H9 (cell line): ENCODE data around the gene DEK. TPM values are rescaled to one million over a fixed set of nuclear protein-coding genes. Genes with fewer than 3 reads are reported as not detected.

ENCODE experiments used
- DNase-seq: peaks from one replicate; pipeline ENCODE4 v3.0.0-alpha.2; 2017
- H2AFZ ChIP-seq: one replicate; pipeline ENCODE4 v1.6.1; 2013; ENCODE audit warnings: mild to moderate bottlenecking, low read length, control low read depth, moderate library complexity
- H2AK5ac ChIP-seq: 2 replicates; pipeline ENCODE4 v1.6.1; 2013; ENCODE audit warnings: low read length, control low read depth, mixed read lengths; ENCODE audit not compliant: insufficient read length
- H2BK120ac ChIP-seq: one replicate; pipeline ENCODE4 v1.6.1; 2013; ENCODE audit warnings: low read depth, mild to moderate bottlenecking, low read length, control low read depth, inconsistent platforms; ENCODE audit not compliant: poor library complexity, severe bottlenecking
- H2BK12ac ChIP-seq: 2 replicates; pipeline ENCODE4 v1.6.1; 2013; ENCODE audit warnings: low read length, control low read depth, mixed read lengths, low read depth; ENCODE audit not compliant: insufficient read length
- H2BK15ac ChIP-seq: 2 replicates; pipeline ENCODE4 v1.6.1; 2013; ENCODE audit warnings: low read depth, low read length, control low read depth
- H2BK20ac ChIP-seq: one replicate; pipeline ENCODE4 v1.6.1; 2013; ENCODE audit warnings: low read depth, mild to moderate bottlenecking, low read length, control low read depth, inconsistent platforms; ENCODE audit not compliant: poor library complexity, severe bottlenecking
- H2BK5ac ChIP-seq: 2 replicates; pipeline ENCODE4 v1.6.1; 2013; ENCODE audit warnings: low read length, control low read depth, mixed read lengths; ENCODE audit not compliant: insufficient read length
- H3K14ac ChIP-seq: 2 replicates; pipeline ENCODE4 v1.6.1; 2013; ENCODE audit warnings: low read length, control low read depth; ENCODE audit not compliant: insufficient read depth
- H3K18ac ChIP-seq: 2 replicates; pipeline ENCODE4 v1.6.1; 2013; ENCODE audit warnings: low read depth, mild to moderate bottlenecking, mixed read lengths, low read length, control low read depth; ENCODE audit not compliant: insufficient read length
- H3K23ac ChIP-seq: 2 replicates; pipeline ENCODE4 v1.6.1; 2013; ENCODE audit warnings: low read length, control low read depth, mixed read lengths, low read depth; ENCODE audit not compliant: insufficient read length
- H3K23me2 ChIP-seq: 2 replicates; pipeline ENCODE4 v1.6.1; 2013; ENCODE audit warnings: low read depth, mild to moderate bottlenecking, mixed read lengths, low read length, control low read depth; ENCODE audit not compliant: insufficient read length, poor library complexity, severe bottlenecking
- H3K27ac ChIP-seq: 2 replicates; pipeline ENCODE4 v1.5.1; 2013; ENCODE audit warnings: low read length, control low read depth, mixed read lengths, low read depth; ENCODE audit not compliant: insufficient read length
- H3K27me3 ChIP-seq: 2 replicates; pipeline ENCODE4 v1.6.1; 2013; ENCODE audit warnings: low read length, control low read depth, inconsistent platforms; ENCODE audit not compliant: insufficient read depth
- H3K4ac ChIP-seq: 2 replicates; pipeline ENCODE4 v1.6.1; 2013; ENCODE audit warnings: low read depth, mild to moderate bottlenecking, control low read depth, inconsistent platforms, low read length, moderate library complexity
- H3K4me1 ChIP-seq: 2 replicates; pipeline ENCODE4 v1.6.1; 2013; ENCODE audit warnings: low read length, control low read depth, inconsistent platforms; ENCODE audit not compliant: insufficient read depth
- H3K4me2 ChIP-seq: 2 replicates; pipeline ENCODE4 v1.6.1; 2013; ENCODE audit warnings: low read length, control low read depth, mixed read lengths; ENCODE audit not compliant: insufficient read length, insufficient read depth
- H3K56ac ChIP-seq: 2 replicates; pipeline ENCODE4 v1.6.1; 2013; ENCODE audit warnings: low read depth, mild to moderate bottlenecking, mixed read lengths, low read length, control low read depth; ENCODE audit not compliant: insufficient read length
- H3K79me1 ChIP-seq: 2 replicates; pipeline ENCODE4 v1.6.1; 2013; ENCODE audit warnings: low read depth, mild to moderate bottlenecking, moderate library complexity, low read length, control low read depth, inconsistent platforms; ENCODE audit not compliant: insufficient read depth, poor library complexity, severe bottlenecking
- H3K79me2 ChIP-seq: 2 replicates; pipeline ENCODE4 v1.6.1; 2013; ENCODE audit warnings: low read length, control low read depth, inconsistent platforms; ENCODE audit not compliant: insufficient read depth
- H3K9ac ChIP-seq: 2 replicates; pipeline ENCODE4 v1.6.1; 2013; ENCODE audit warnings: low read length, control low read depth, mixed read lengths; ENCODE audit not compliant: insufficient read length; ENCODE audit errors: extremely low read depth
- H3K9me3 ChIP-seq: one replicate; pipeline ENCODE4 v1.6.1; 2013; ENCODE audit warnings: low read depth, low read length, inconsistent platforms; ENCODE audit not compliant: control insufficient read depth
- H3T11ph ChIP-seq: one replicate; pipeline ENCODE4 v1.6.1; 2013; ENCODE audit warnings: mild to moderate bottlenecking, low read length, control low read depth, inconsistent platforms
- H4K20me1 ChIP-seq: one replicate; pipeline ENCODE4 v1.6.1; 2013; ENCODE audit not compliant: control insufficient read depth, insufficient read length, insufficient read depth
- H4K5ac ChIP-seq: 2 replicates; pipeline ENCODE4 v1.6.1; 2013; ENCODE audit warnings: low read depth, mild to moderate bottlenecking, mixed read lengths, low read length, control low read depth; ENCODE audit not compliant: insufficient read length
- H4K8ac ChIP-seq: replicated peaks from 2 replicates; pipeline ENCODE4 v1.6.1; 2013; ENCODE audit warnings: low read length, control low read depth, mixed read lengths, low read depth; ENCODE audit not compliant: insufficient read length
- H4K91ac ChIP-seq: 2 replicates; pipeline ENCODE4 v1.6.1; 2013; ENCODE audit warnings: low read depth, mild to moderate bottlenecking, moderate library complexity, mixed read lengths, low read length, control low read depth; ENCODE audit not compliant: insufficient read length
- H3K27ac Mint-ChIP-seq, 3 experiments: 2 replicates in 2 of 3; 3 replicates in 1 of 3; pipeline ENCODE4 v1.8.0; 2020 to 2021; ENCODE audit warnings: mixed read lengths in 3 of 3, mild to moderate bottlenecking in 1 of 3, moderate library complexity in 1 of 3
- H3K27me3 Mint-ChIP-seq: 2 replicates; pipeline ENCODE4 v1.8.0; 2021; ENCODE audit warnings: low read depth, mild to moderate bottlenecking, moderate library complexity, mixed read lengths
- H3K36me3 Mint-ChIP-seq, 3 experiments: 2 replicates in 2 of 3; 3 replicates in 1 of 3; pipeline ENCODE4 v1.8.0; 2020 to 2021; ENCODE audit warnings: low read depth in 3 of 3, mixed read lengths in 3 of 3; ENCODE audit not compliant: insufficient read depth in 1 of 3
- H3K4me1 Mint-ChIP-seq, 2 experiments: 2 replicates each; pipeline ENCODE4 v1.8.0; 2020; ENCODE audit warnings: mixed read lengths in 2 of 2
- H3K4me3 Mint-ChIP-seq, 2 experiments: 2 replicates in 1 of 2; 3 replicates in 1 of 2; pipeline ENCODE4 v1.8.0; 2020 to 2021; ENCODE audit warnings: mild to moderate bottlenecking in 2 of 2, mixed read lengths in 2 of 2, moderate library complexity in 1 of 2
- H3K9me3 Mint-ChIP-seq, 2 experiments: 2 replicates in 1 of 2; 3 replicates in 1 of 2; pipeline ENCODE4 v1.8.0; 2020; ENCODE audit warnings: mild to moderate bottlenecking in 2 of 2, mixed read lengths in 2 of 2, moderate library complexity in 1 of 2
- CTCF ChIP-seq: fragments of 200-600 bp; sonication (generic); conservative IDR thresholded peaks from 3 replicates; pipeline ENCODE4 v1.8.0; 2021; ENCODE audit warnings: antibody characterized with exemption, mild to moderate bottlenecking
- WGBS: extraction: QIAGEN DNeasy Blood & Tissue Kit; methylation state at CpG from one replicate; pipeline ENCODE4 v1.1.7; 2013; ENCODE audit warnings: missing lambda C conversion rate, low lambda C conversion rate, mixed read lengths; ENCODE audit not compliant: insufficient read length; ENCODE audit errors: extremely low coverage; 5-methylcytosine and 5-hydroxymethylcytosine counted together
- total RNA-seq: library from RNA; stranded (reverse); gene quantifications from 2 replicates; pipeline ENCODE4 v1.2.1, GENCODE V29; 2021

Gene DEK
- total RNA-seq, 1 experiment from 2014 or later: 217 TPM

DNA sequence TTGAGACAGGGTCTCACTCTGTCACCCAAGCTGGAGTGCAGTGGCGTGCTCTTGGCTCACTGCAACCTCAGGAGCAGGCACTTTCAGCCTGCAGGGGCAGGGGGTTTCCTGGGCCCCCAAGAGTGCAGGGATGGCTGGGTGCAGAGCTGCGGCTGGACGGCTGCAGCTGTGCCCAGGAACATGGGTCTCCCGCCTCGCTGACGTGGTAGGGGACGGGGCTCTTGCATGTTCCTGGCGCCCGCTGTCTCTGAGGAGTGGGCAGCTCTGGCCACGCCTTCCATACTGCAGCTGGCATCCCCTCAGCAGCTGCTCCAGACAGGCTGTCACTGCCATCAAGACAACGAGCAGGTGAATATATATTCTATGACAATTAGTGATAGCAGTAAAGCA, 2.2 kb upstream of the DEK start:
- Histone ChIP-seq H3K18ac (no peak overlapping the region), H2AFZ (no peak overlapping the region), H3K79me2 (peaks cover 23% of the 10 kb centered on the region), H4K5ac (no peak overlapping the region), H3K27me3 (no peaks in the 10 kb centered on the region), H3K4me1 (peaks cover 5% of the 10 kb centered on the region; the same call in 1 of the 2 replicates), H3K9ac (no peak overlapping the region), H3K79me1 (no peaks in the 10 kb centered on the region), H3K23me2 (peaks cover 15% of the 10 kb centered on the region), H4K91ac (no peak overlapping the region), H3K27ac (no peak overlapping the region), H3K4me2 (no peak overlapping the region), H2BK120ac (no peak overlapping the region), H3T11ph (no peak overlapping the region), H3K4ac (no peak overlapping the region), H3K56ac (no peak overlapping the region), H3K23ac (no peak overlapping the region), H2BK15ac (no peak overlapping the region), H3K14ac (no peak overlapping the region), H2AK5ac (no peak overlapping the region), H2BK20ac (no peak overlapping the region), H4K20me1 (no peaks in the 10 kb centered on the region), H2BK12ac (no peak overlapping the region), H4K8ac (no peak overlapping the region), H2BK5ac (no peak overlapping the region), H3K9me3 (no peaks in the 10 kb centered on the region)
- no CpG with 5 or more reads among the region's 11 CpGs for WGBS
- Mint-ChIP-seq H3K4me3 (no peak overlapping the region), H3K27ac (no peak overlapping the region), H3K9me3 (peaks cover 0 to 3% of the 10 kb centered on the region in 2 experiments; a peak in 3 of 5 replicates), H3K4me1 (peaks cover 19 to 25% of the 10 kb centered on the region in 2 experiments), H3K36me3 (peaks cover 20 to 22% (median 22%) of the 10 kb centered on the region in 3 experiments), H3K27me3 (no peaks in the 10 kb centered on the region)
- no peak for TF ChIP-seq CTCF
- DNase-seq: no peak
